ENCODE data around the gene HHEX. TPM values are rescaled to one million over a fixed set of nuclear protein-coding genes. Genes with fewer than 3 reads are reported as not detected.

HHEX gene
- polyA plus RNA-seq, 1 donor from 2014 or later, result not detected

GRCh38 chr10:92678206-92678605 lies 11.5 kb upstream of the HHEX start:
- H3K4me3 ChIP-seq (ENCODE audit: low read length), result no peak overlapping the region
- no peak overlapping the region for H2AFZ ChIP-seq (ENCODE audit: low read depth, low read length)
- H3K79me2 ChIP-seq (replicated peaks; ENCODE audit: insufficient read depth, low read length), result no peaks in the 10 kb centered on the region
- no peak overlapping the region for H3K9ac ChIP-seq (ENCODE audit: low read length)
- no peaks in the 10 kb centered on the region for H3K36me3 ChIP-seq (ENCODE audit: insufficient read depth, low read length)
- H3K27me3 ChIP-seq (ENCODE audit: insufficient read depth, low read depth, low read length), result no peaks in the 10 kb centered on the region
- H3K9me3 ChIP-seq (ENCODE audit: low read length), result no peaks in the 10 kb centered on the region
- no peak overlapping the region for H3K4me2 ChIP-seq (ENCODE audit: low read length)
- no peak overlapping the region for H3K27ac ChIP-seq (ENCODE audit: low read length)
- no peaks in the 10 kb centered on the region for H3K9me2 ChIP-seq (ENCODE audit: insufficient read depth, low read length)
- TF ChIP-seq SMC3 (conservative IDR thresholded peaks at IDR 0.05; ENCODE audit: poor library complexity) (no peak), EP300 (conservative IDR thresholded peaks at IDR 0.05; ENCODE audit: poor library complexity, severe bottlenecking) (no peak), POLR2AphosphoS5 (IDR thresholded peaks at IDR 0.05) (no peak), EZH2 (IDR thresholded peaks at IDR 0.05; ENCODE audit: borderline replicate concordance, insufficient read depth, low read length, poor library complexity, severe bottlenecking) (no peak), REST (IDR thresholded peaks at IDR 0.05; ENCODE audit: borderline replicate concordance) (no peak), MXI1 (conservative IDR thresholded peaks at IDR 0.05; ENCODE audit: poor library complexity, severe bottlenecking) (no peak), TAF1 (IDR thresholded peaks at IDR 0.05; ENCODE audit: low read depth) (no peak), RAD21 (conservative IDR thresholded peaks at IDR 0.05) (no peak)
- TF ChIP-seq, protein P1, sequence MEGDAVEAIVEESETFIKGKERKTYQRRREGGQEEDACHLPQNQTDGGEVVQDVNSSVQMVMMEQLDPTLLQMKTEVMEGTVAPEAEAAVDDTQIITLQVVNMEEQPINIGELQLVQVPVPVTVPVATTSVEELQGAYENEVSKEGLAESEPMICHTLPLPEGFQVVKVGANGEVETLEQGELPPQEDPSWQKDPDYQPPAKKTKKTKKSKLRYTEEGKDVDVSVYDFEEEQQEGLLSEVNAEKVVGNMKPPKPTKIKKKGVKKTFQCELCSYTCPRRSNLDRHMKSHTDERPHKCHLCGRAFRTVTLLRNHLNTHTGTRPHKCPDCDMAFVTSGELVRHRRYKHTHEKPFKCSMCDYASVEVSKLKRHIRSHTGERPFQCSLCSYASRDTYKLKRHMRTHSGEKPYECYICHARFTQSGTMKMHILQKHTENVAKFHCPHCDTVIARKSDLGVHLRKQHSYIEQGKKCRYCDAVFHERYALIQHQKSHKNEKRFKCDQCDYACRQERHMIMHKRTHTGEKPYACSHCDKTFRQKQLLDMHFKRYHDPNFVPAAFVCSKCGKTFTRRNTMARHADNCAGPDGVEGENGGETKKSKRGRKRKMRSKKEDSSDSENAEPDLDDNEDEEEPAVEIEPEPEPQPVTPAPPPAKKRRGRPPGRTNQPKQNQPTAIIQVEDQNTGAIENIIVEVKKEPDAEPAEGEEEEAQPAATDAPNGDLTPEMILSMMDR (IDR thresholded peaks at IDR 0.05; ENCODE audit: poor library complexity, severe bottlenecking), result no peak
- H4K20me1 ChIP-seq (ENCODE audit: insufficient read depth), result no peaks in the 10 kb centered on the region
- no peaks in the 10 kb centered on the region for H3F3A ChIP-seq (ENCODE audit: insufficient read depth, low read length, poor library complexity, severe bottlenecking)

DNA sequence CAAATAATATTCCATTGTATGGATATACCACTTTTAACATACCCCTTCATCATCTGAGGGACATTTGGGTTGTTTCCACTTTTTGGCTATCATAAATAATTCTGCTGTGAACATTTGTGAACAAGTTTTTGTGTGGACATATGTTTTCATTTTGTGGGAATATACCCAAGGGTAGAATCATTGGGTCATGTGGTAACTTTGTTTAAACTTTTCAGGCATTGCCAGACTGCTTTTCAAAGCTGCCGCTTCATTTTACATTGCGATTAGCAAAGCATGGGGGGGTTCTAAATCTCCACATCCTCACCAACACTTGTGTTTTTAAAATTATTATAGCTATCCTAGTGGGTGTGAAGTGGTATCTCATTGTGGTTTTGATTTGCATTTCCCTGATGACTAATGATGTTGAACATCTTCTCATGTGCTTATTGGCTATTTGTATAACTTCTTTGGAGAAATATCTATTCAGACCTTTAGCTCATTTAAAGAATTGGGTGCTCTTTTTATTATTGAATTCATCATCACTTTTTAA lies 8.4 kb upstream of the HHEX start:
- TF ChIP-seq, protein P1 (IDR thresholded peaks at IDR 0.05; ENCODE audit: poor library complexity, severe bottlenecking), result no peak
- no peak for TF ChIP-seq EZH2 (IDR thresholded peaks at IDR 0.05; ENCODE audit: borderline replicate concordance, insufficient read depth, low read length, poor library complexity, severe bottlenecking)
- H3K9me2 ChIP-seq (ENCODE audit: insufficient read depth, low read length), result no peaks in the 10 kb centered on the region
- no peaks in the 10 kb centered on the region for H3K36me3 ChIP-seq (ENCODE audit: insufficient read depth, low read length)
- no peaks in the 10 kb centered on the region for H3K79me2 ChIP-seq (replicated peaks; ENCODE audit: insufficient read depth, low read length)
- no peak overlapping the region for H3K4me2 ChIP-seq (ENCODE audit: low read length)
- H3K4me3 ChIP-seq (ENCODE audit: low read length), result no peak overlapping the region
- H3K9me3 ChIP-seq (ENCODE audit: low read length), result no peaks in the 10 kb centered on the region
- no peaks in the 10 kb centered on the region for H4K20me1 ChIP-seq (ENCODE audit: insufficient read depth)
- no peak overlapping the region for H3K27ac ChIP-seq (ENCODE audit: low read length)
- H2AFZ ChIP-seq (ENCODE audit: low read depth, low read length), result no peak overlapping the region
- H3K9ac ChIP-seq (ENCODE audit: low read length), result no peak overlapping the region
- H3F3A ChIP-seq (ENCODE audit: insufficient read depth, low read length, poor library complexity, severe bottlenecking), result no peaks in the 10 kb centered on the region
- H3K27me3 ChIP-seq (ENCODE audit: insufficient read depth, low read depth, low read length), result no peaks in the 10 kb centered on the region
